ENCODE data around the gene KLRB1. TPM values are rescaled to one million over a fixed set of nuclear protein-coding genes. Genes with fewer than 3 reads are reported as not detected.

KLRB1 gene
- total RNA-seq, 1 donor from 2014 or later: not detected

Other genes with a start within 250 kb of the KLRB1 start
- 24.6 TPM for gene CLEC2D, start 61.8 kb upstream of the KLRB1 start, total RNA-seq (ENCODE audit: insufficient read depth, low replicate concordance)
- gene CLECL1, start 125.2 kb upstream of the KLRB1 start, total RNA-seq (ENCODE audit: insufficient read depth, low replicate concordance): 2.4 TPM
- 5.1 TPM for gene CD69, start 153.0 kb upstream of the KLRB1 start, total RNA-seq (ENCODE audit: insufficient read depth, low replicate concordance)
- gene KLRF1, start 219.6 kb upstream of the KLRB1 start, total RNA-seq (ENCODE audit: insufficient read depth, low replicate concordance): 1.9 TPM